Transverse colon (tissue), 4 donors: ENCODE measurements around the gene GMDS.

Source experiments
- EP300 ChIP-seq: sonication (generic); formaldehyde crosslinking; IDR thresholded peaks from one replicate; pipeline ENCODE4 v1.6.1; 2017; ENCODE audit warnings: antibody characterized with exemption, low read depth
- POLR2A ChIP-seq: fragments of 450-650 bp; IDR thresholded peaks from one replicate; pipeline ENCODE4 v1.6.1; 2016; ENCODE audit warnings: antibody characterized with exemption, mild to moderate bottlenecking, moderate library complexity
- POLR2AphosphoS5 ChIP-seq, 3 donors: sonication (generic); formaldehyde crosslinking; IDR thresholded peaks; one replicate each; pipeline ENCODE4 v1.6.1; 2016; ENCODE audit warnings: antibody characterized with exemption in 3 of 3
- TF ChIP-seq, protein P1 (sequence below), 5 experiments: fragments of 200-600 bp in 3 of 5; fragments of 450-650 bp in 2 of 5; sonication (generic) in 3 of 5; IDR thresholded peaks; 1 replicate in 2 of 5; 2 replicates in 3 of 5; pipeline ENCODE4 v1.5.1; 2016 to 2017; ENCODE audit warnings: antibody characterized with exemption in 5 of 5, inconsistent platforms in 3 of 5, mild to moderate bottlenecking in 2 of 5, moderate library complexity in 1 of 5

DNA sequence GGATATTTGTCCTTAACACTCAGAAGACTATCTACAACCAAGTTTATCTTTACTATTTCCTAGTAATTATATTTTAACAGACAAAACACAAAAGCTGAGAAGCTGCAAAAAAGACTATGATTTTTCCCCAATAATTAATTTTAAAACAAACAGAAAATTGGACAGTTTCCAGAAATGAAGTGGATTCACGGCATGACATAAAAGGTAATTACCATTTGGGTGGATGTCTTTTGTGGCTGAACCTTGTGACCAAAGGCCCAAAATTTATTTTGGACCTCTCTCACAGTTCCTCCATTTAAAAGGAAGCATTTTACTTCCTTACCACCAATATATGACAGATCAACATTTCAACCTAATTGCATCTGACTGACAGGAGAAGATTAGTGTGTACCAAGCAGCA lies 90.2 kb downstream of the GMDS start:
- TF ChIP-seq POLR2A = no peak
- TF ChIP-seq, protein P1, sequence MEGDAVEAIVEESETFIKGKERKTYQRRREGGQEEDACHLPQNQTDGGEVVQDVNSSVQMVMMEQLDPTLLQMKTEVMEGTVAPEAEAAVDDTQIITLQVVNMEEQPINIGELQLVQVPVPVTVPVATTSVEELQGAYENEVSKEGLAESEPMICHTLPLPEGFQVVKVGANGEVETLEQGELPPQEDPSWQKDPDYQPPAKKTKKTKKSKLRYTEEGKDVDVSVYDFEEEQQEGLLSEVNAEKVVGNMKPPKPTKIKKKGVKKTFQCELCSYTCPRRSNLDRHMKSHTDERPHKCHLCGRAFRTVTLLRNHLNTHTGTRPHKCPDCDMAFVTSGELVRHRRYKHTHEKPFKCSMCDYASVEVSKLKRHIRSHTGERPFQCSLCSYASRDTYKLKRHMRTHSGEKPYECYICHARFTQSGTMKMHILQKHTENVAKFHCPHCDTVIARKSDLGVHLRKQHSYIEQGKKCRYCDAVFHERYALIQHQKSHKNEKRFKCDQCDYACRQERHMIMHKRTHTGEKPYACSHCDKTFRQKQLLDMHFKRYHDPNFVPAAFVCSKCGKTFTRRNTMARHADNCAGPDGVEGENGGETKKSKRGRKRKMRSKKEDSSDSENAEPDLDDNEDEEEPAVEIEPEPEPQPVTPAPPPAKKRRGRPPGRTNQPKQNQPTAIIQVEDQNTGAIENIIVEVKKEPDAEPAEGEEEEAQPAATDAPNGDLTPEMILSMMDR (IDR thresholded peaks at IDR 0.05) = no peak
- TF ChIP-seq POLR2AphosphoS5 (IDR thresholded peaks at IDR 0.05) = no peak
- TF ChIP-seq EP300 = no peak
